Activated B cell treated with CpG ODN at 0.5 μM for 24 hours (primary cell): ENCODE data around the gene MIGA2. TPM values are rescaled to one million over a fixed set of nuclear protein-coding genes. Genes with fewer than 3 reads are reported as not detected.

Source experiments
- ATAC-seq: fragments of 200-7000 bp; cut with Tn5 transposase; one replicate; pipeline ENCODE4 v1.10.0; 2021; ENCODE audit warnings: low read depth, mild to moderate bottlenecking, moderate library complexity
- CTCF ChIA-PET: fragments of 350-600 bp; sonication (Branson Sonifier 250); formaldehyde crosslinking; loops from one replicate; lab custom pipeline; 2021; ENCODE audit warnings: antibody characterized with exemption; lab: Charles Lee
- POLR2A ChIA-PET: fragments of 350-600 bp; sonication (Branson Sonifier 250); formaldehyde crosslinking; loops from one replicate; lab custom pipeline; 2021; ENCODE audit warnings: antibody characterized with exemption; lab: Charles Lee
- DNase-seq: peaks from one replicate; pipeline ENCODE4 v3.0.0; 2022
- H3K27ac Mint-ChIP-seq: one replicate; pipeline ENCODE4 v1.8.0; 2020; ENCODE audit warnings: mixed read lengths
- H3K27me3 Mint-ChIP-seq: one replicate; pipeline ENCODE4 v1.8.0; 2021; ENCODE audit warnings: mixed read lengths
- H3K36me3 Mint-ChIP-seq: one replicate; pipeline ENCODE4 v1.8.0; 2021; ENCODE audit warnings: low read depth, mixed read lengths
- H3K4me1 Mint-ChIP-seq: one replicate; pipeline ENCODE4 v1.8.0; 2021; ENCODE audit warnings: mixed read lengths
- H3K4me3 Mint-ChIP-seq: one replicate; pipeline ENCODE4 v1.8.0; 2020; ENCODE audit warnings: mild to moderate bottlenecking, mixed read lengths
- H3K9me3 Mint-ChIP-seq: one replicate; pipeline ENCODE4 v1.8.0; 2020; ENCODE audit warnings: mixed read lengths
- intact Hi-C: fragments of 100-400 bp; cut with micrococcal nuclease; formaldehyde crosslinking; loops from one replicate; pipeline ENCODE4 v1.15.1; 2024
- total RNA-seq: library from RNA; stranded (reverse); gene quantifications from 2 replicates; pipeline ENCODE4 v1.2.3, GENCODE V29; 2022
- TF ChIP-seq, protein P1 (sequence below): fragments of 200-600 bp; IDR thresholded peaks from one replicate; pipeline ENCODE4 v1.8.0; 2022; ENCODE audit warnings: antibody characterized with exemption, mild to moderate bottlenecking

The MIGA2 gene
- total RNA-seq, 1 donor from 2014 or later = 50.0 TPM

DNA sequence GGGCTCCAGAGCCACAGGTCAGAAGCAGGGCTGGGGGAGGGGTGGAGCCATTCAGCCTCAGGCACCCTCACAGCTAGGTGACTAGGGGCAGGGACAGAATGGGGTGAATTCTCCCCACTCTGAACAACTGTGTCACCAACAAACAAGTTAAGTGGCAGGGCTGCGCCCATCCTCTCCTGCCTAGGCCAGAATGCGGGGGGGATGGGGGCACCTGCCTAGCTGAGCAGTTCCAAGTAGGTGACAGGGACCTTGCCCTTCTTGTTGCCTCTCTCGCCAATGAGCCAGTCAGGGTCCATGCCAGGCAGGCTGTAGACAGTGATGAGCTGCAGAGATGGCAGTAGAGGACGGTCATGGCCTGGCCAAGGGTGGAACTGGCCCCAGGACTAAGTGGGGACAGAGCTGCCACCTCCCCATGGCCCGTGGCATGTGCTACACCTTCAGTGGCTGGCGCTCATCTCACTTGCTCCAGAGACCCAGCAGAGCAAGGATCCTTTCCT is 27.9 kb upstream of the MIGA2 start:
- no peak for DNase-seq
- POLR2A ChIA-PET = interaction anchor here (0.5 kb wide), 1 partner anchor 11 kb away, joined by 3 read pairs; no protein-coding TSS in a partner anchor
- H3K4me1 Mint-ChIP-seq = peaks cover 6% of the 10 kb centered on the region

DNA sequence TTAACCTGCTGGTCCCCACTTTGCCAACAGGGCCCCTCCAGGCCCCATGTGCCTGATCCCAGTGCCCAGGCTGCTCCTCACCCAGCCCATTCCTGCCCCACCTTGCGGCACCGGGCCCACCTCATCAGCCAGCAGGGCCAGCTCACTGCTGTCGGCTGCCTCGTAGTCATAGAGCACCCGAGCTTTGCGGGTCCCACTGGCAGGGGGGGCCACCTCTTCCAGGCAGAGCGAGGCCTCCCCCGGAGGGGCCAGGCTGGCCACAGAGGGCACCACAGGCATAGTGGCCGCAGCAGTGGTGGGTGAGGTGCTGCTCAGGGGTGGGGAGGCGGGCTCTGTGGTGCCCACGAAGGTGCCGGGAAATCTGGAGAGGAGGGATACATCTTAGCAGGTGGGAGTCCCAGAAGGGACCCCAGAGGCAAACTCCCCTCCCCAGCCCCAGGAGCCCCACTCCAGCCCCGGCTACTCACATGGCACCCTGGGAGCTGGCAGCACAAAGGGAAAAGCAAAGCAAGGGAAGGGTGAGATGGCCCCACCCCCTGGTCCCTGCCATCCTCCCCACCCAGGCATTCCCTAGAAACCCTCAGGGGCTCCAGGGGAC is 27.3 kb upstream of the MIGA2 start:
- Mint-ChIP-seq H3K36me3 (peaks cover 56% of the 10 kb centered on the region), H3K27ac (no peak overlapping the region), H3K4me1 (peaks cover 6% of the 10 kb centered on the region), H3K4me3 (no peak overlapping the region), H3K27me3 (no peaks in the 10 kb centered on the region), H3K9me3 (no peaks in the 10 kb centered on the region)
- intact Hi-C loops = loop anchor here (5.0 kb wide), 1 partner anchor 773 kb away; no protein-coding TSS in a partner anchor
- CTCF ChIA-PET = no interaction called here
- DNase-seq (no peak), ATAC-seq (no peak)
- POLR2A ChIA-PET = no interaction called here
- TF ChIP-seq, protein P1, sequence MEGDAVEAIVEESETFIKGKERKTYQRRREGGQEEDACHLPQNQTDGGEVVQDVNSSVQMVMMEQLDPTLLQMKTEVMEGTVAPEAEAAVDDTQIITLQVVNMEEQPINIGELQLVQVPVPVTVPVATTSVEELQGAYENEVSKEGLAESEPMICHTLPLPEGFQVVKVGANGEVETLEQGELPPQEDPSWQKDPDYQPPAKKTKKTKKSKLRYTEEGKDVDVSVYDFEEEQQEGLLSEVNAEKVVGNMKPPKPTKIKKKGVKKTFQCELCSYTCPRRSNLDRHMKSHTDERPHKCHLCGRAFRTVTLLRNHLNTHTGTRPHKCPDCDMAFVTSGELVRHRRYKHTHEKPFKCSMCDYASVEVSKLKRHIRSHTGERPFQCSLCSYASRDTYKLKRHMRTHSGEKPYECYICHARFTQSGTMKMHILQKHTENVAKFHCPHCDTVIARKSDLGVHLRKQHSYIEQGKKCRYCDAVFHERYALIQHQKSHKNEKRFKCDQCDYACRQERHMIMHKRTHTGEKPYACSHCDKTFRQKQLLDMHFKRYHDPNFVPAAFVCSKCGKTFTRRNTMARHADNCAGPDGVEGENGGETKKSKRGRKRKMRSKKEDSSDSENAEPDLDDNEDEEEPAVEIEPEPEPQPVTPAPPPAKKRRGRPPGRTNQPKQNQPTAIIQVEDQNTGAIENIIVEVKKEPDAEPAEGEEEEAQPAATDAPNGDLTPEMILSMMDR = no peak

More for the DNA sequence above, 27.9 kb upstream of the MIGA2 start:
- H3K27me3 Mint-ChIP-seq = no peaks in the 10 kb centered on the region
- CTCF ChIA-PET = no interaction called here
- intact Hi-C loops = loop anchor here (5.0 kb wide), 1 partner anchor 774 kb away; no protein-coding TSS in a partner anchor
- TF ChIP-seq, protein P1 = no peak
- no peak overlapping the region for H3K4me3 Mint-ChIP-seq
- H3K36me3 Mint-ChIP-seq = peaks cover 59% of the 10 kb centered on the region
- no peaks in the 10 kb centered on the region for H3K9me3 Mint-ChIP-seq
- no peak for ATAC-seq
- H3K27ac Mint-ChIP-seq = no peak overlapping the region

DNA sequence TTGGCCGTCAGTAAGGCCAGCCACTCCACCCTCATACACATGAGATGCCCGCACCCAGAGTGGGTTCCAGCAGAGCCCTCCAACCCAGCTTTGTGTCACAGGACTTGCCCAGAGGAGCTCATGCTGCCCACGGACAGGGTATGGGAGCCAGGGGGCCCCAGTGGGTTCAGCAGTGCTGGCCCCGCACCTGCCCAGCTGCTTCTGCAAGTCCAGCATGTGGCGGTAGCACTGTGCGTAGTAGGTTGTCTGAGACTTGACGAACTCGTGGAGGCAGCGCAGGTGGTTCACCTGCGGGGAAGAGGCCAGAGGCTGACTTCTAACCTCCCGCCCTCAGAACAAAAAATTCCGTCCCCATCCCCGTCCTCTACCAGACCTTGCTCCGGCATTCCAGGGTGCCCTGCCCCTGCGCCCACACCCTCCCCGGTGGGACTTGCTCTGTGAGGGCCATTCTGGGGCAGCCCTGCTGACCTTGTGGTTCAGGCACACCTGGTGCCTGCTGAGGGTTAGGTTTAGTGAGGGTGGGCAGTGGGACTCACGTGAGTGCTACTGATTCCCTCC is 26.8 kb upstream of the MIGA2 start:
- H3K4me3 Mint-ChIP-seq = no peak overlapping the region
- TF ChIP-seq, protein P1 = no peak
- H3K9me3 Mint-ChIP-seq = no peaks in the 10 kb centered on the region
- DNase-seq (no peak), ATAC-seq (no peak)
- H3K27me3 Mint-ChIP-seq = no peaks in the 10 kb centered on the region
- H3K27ac Mint-ChIP-seq = no peak overlapping the region
- peaks cover 6% of the 10 kb centered on the region for H3K4me1 Mint-ChIP-seq
- peaks cover 57% of the 10 kb centered on the region for H3K36me3 Mint-ChIP-seq
- intact Hi-C loops = loop anchor here (5.0 kb wide), 1 partner anchor 773 kb away; no protein-coding TSS in a partner anchor
- ChIA-PET CTCF (no interaction called here), POLR2A (no interaction called here)

DNA sequence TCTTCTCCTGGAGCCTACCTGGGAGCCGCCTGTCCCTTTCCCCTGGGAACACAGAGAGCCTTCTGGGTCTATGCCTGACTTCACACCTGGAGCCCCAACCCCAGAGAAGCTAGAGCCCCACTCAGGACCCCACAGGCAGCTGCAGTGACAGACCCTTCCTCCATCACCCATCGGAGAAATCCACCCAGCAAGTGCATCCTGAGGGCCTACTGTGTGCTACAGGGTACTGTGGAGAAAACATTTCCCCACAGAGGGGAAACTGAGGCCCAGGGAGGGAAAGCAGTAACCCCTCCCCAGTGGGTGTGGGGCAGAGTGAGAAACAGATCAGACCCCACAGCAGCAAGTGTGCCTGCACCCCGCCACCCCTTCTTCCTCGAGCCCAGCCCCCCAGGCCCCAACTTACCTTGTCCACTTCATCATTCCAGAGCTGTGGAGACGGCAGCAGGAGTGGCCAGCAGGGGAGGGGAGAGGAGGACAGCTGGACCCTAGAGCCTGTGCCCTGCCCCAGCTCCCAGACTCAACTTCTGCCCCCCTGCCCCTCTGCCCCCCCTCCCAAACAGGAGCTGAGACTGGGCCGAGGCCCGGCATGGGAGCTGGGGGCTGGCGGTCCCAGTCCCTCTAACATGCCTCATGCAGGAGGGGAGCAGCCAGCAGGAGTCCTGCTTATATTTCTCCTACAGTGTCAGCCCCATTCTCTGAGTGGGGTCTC is 26.0 kb upstream of the MIGA2 start:
- Mint-ChIP-seq H3K4me1 (peaks cover 6% of the 10 kb centered on the region), H3K27ac (no peak overlapping the region), H3K4me3 (no peak overlapping the region), H3K9me3 (no peaks in the 10 kb centered on the region), H3K36me3 (peaks cover 55% of the 10 kb centered on the region), H3K27me3 (no peaks in the 10 kb centered on the region)
- no peak for DNase-seq
- no peak for ATAC-seq
- intact Hi-C loops = no loop called here
- CTCF ChIA-PET = no interaction called here
- TF ChIP-seq, protein P1 = no peak
- POLR2A ChIA-PET = no interaction called here

DNA sequence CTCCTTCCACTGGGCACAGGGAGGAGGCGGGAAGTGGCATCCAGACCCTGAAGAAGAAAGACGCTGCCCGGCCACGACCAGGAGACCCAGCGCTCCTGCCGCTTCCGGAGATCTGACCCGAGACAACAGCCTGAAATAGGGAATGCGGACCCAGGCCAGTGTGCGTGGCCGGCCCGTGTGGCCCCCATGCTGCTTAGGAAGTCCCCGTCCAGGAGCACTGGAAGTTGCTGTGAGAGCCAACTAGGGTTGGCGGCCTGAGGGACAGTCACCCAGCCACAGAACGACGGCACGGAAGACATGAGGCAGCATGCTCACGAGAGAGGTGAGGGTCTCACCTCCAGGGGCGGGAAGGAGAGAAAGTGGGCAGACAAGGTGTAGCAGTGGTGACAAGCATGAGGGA is 25.3 kb upstream of the MIGA2 start:
- intact Hi-C loops = no loop called here
- H3K4me1 Mint-ChIP-seq = peaks cover 6% of the 10 kb centered on the region
- DNase-seq = no peak
- no peak overlapping the region for H3K4me3 Mint-ChIP-seq
- no peak for ATAC-seq
- no peaks in the 10 kb centered on the region for H3K9me3 Mint-ChIP-seq
- CTCF ChIA-PET = no interaction called here
- no peaks in the 10 kb centered on the region for H3K27me3 Mint-ChIP-seq
- H3K27ac Mint-ChIP-seq = no peak overlapping the region
- TF ChIP-seq, protein P1 = no peak
- POLR2A ChIA-PET = no interaction called here
- peaks cover 50% of the 10 kb centered on the region for H3K36me3 Mint-ChIP-seq
